Activated CD4-positive, alpha-beta T cell treated with anti-CD3 and anti-CD28 coated beads, Interleukin-10, Interleukin-2, amounts not matched to agents 100 ng/mL and 50 ng/mL, durations not matched to agents 16 hours and 8 hours (primary cell): ENCODE data around the gene RPTOR.

Experiments
- DNase-seq: peaks from one replicate; pipeline ENCODE4 v3.0.0-alpha.2; 2020

The RPTOR gene

GRCh38 chr17:80647746-80648145 lies 103.1 kb downstream of the RPTOR start:
- DNase-seq, result peak; percentile 29

GRCh38 chr17:80649200-80649644 lies 104.6 kb downstream of the RPTOR start:
- no peak for DNase-seq

GRCh38 chr17:80649672-80650330 lies 105.2 kb downstream of the RPTOR start:
- peak; percentile 81 for DNase-seq

GRCh38 chr17:80650331-80650672 lies 105.7 kb downstream of the RPTOR start:
- no peak for DNase-seq

- DNase-seq, result no peak
These were observed 106.3 kb downstream of the RPTOR start for GRCh38 chr17:80650751-80651518.

- DNase-seq, result no peak
These were observed 108.2 kb downstream of the RPTOR start for GRCh38 chr17:80652756-80653330.

GRCh38 chr17:80653856-80654255 lies 109.2 kb downstream of the RPTOR start:
- DNase-seq, result no peak

- no peak for DNase-seq
These were observed 111.0 kb downstream of the RPTOR start for GRCh38 chr17:80655608-80656007.

GRCh38 chr17:80656590-80656989 lies 112.0 kb downstream of the RPTOR start:
- no peak for DNase-seq

GRCh38 chr17:80657561-80657960 lies 112.9 kb downstream of the RPTOR start:
- no peak for DNase-seq

- DNase-seq, result no peak
These were observed 114.2 kb downstream of the RPTOR start for GRCh38 chr17:80658821-80659220.

GRCh38 chr17:80659651-80660050 lies 115.0 kb downstream of the RPTOR start:
- DNase-seq, result no peak

- no peak for DNase-seq
These were observed 116.0 kb downstream of the RPTOR start for GRCh38 chr17:80660527-80661198.

- no peak for DNase-seq
These were observed 117.9 kb downstream of the RPTOR start for GRCh38 chr17:80662557-80662956.

- DNase-seq, result peak; percentile 44
These were observed 119.2 kb downstream of the RPTOR start for GRCh38 chr17:80663781-80664206.

GRCh38 chr17:80664217-80664790 lies 119.7 kb downstream of the RPTOR start:
- DNase-seq, result no peak

GRCh38 chr17:80665792-80666191 lies 121.2 kb downstream of the RPTOR start:
- DNase-seq, result no peak

GRCh38 chr17:80666867-80667266 lies 122.2 kb downstream of the RPTOR start:
- DNase-seq, result no peak

GRCh38 chr17:80667462-80668277 lies 123.0 kb downstream of the RPTOR start:
- DNase-seq, result peak; percentile 32

- DNase-seq, result no peak
These were observed 123.9 kb downstream of the RPTOR start for GRCh38 chr17:80668375-80669148.

- DNase-seq, result no peak
These were observed 126.6 kb downstream of the RPTOR start for GRCh38 chr17:80671039-80671824.
